Omental fat pad (tissue), 4 donors: ENCODE results near the gene SOX2. TPM values are rescaled to one million over a fixed set of nuclear protein-coding genes. Genes with fewer than 3 reads are reported as not detected.

Experiments used
- ATAC-seq: fragments of 150-250 bp; one replicate; pipeline ENCODE4 v1.9.1; 2016; ENCODE audit warnings: mild to moderate bottlenecking, moderate library complexity; ENCODE audit not compliant: low FRiP score
- DNase-seq: peaks from one replicate; pipeline ENCODE4 v3.0.0-alpha.2; 2019; ENCODE audit warnings: low spot score
- total RNA-seq, 4 donors: library from RNA; depleted of rRNA; stranded (reverse); fragments of >200 nt; gene quantifications; one replicate each; pipeline ENCODE4 v1.1.0, GENCODE V29; 2016
- TF ChIP-seq, protein P1 (sequence below), 3 donors: fragments of 450-650 bp; IDR thresholded peaks; one replicate each; pipeline ENCODE4 v1.5.1; 2016 to 2017; ENCODE audit warnings: antibody characterized with exemption in 3 of 3, mild to moderate bottlenecking in 3 of 3, moderate library complexity in 2 of 3

SOX2 gene
- total RNA-seq, 4 donors from 2014 or later = not detected

DNA sequence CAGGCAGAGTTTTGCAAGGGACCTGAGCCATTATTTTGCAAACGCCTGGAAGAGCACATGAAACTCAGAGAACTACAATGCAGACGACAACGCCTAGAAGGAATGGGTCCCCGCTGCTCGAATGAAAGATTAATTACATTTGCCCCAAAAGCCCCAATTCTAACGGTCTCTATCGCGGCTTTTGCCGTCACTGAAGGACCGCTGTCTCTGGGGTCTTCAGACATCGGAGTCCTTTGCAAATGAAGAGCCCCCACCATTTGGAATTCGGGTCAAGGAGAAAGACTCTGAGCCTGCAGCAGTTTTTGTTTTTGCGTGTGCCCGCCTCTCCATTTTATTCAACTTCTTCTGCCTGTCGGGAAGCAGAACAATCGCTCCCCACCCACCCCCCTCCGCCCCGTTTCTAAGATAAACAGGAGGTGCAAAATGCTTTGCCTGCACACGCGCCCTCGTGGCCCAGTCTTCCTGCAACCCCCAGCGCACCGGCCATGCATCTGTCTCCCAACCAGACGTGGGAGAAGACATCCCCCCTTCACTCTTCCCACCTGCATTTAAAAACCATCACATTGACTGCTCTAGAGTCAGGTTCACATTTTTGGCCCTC is 13.5 kb downstream of the SOX2 start:
- TF ChIP-seq, protein P1, sequence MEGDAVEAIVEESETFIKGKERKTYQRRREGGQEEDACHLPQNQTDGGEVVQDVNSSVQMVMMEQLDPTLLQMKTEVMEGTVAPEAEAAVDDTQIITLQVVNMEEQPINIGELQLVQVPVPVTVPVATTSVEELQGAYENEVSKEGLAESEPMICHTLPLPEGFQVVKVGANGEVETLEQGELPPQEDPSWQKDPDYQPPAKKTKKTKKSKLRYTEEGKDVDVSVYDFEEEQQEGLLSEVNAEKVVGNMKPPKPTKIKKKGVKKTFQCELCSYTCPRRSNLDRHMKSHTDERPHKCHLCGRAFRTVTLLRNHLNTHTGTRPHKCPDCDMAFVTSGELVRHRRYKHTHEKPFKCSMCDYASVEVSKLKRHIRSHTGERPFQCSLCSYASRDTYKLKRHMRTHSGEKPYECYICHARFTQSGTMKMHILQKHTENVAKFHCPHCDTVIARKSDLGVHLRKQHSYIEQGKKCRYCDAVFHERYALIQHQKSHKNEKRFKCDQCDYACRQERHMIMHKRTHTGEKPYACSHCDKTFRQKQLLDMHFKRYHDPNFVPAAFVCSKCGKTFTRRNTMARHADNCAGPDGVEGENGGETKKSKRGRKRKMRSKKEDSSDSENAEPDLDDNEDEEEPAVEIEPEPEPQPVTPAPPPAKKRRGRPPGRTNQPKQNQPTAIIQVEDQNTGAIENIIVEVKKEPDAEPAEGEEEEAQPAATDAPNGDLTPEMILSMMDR (IDR thresholded peaks at IDR 0.05) = no peak
- DNase-seq (no peak), ATAC-seq (no peak)

DNA sequence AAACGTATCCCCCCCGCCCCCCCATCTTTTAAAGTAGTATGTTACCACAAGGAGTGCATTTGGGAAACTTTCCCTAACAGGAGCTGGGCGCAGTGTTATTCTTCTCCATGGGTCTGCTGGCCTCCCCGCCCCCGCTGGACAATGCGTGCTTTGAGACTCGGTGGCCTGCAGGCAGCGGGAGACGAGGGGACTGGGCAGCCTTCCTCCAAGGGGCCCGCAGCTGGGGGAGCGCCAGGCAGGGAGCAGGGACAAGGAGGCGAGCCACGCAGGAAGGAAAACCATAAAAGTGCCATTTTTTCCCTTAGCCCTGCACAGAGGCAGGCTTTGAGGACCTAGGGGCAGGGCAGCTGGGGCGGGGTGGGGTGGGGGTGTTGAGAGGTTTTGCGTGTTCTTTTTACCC is 14.1 kb downstream of the SOX2 start:
- TF ChIP-seq, protein P1 (IDR thresholded peaks at IDR 0.05) = no peak
- DNase-seq (no peak), ATAC-seq (no peak)

DNA sequence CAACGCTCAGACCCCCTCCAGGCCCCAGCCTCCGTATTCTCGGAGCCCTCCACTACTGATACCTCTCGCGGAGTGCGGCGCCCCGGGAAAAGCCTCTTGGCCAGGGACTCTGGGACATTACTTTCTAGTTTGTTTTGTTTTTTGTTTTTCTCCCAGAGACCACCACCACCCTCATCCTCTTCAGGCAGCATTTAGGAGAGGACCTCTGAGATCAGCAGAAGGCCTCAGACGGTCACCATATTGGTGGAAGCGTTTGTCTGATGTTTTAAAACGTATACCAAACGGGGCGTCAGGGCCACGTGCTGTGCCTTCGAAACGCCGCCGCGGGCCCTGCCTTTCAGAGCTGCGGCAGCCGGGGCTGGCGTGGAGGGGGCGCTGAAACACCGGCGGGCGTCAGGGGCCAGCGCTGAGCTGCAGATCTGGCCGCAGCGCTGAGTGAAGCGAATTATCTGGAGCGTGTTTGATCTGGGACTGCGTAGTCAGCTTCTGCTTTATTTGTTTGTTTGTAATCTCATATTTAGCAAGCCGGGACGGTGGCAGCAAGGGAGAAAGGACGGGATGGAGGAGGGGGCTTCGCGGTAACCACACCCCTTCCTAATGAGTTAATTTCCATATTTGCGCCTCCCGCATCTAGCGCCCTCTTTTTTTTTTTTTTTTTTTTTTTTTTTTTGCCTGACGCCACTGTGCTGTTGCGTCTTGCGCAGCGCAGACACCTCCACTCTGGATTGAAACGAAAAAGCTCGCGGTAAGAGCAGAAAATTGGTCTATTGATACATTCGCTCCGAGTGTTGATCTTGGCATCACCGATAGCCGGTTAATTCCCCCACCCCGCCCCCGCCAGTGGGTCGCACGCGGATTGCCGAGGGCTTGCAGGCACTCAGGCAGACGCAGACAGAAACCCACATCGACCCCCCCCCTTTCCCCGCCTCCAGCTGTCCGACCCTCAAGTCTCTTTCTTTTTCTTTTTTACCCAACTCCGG is 14.9 kb downstream of the SOX2 start:
- DNase-seq = no peak
- no peak for ATAC-seq

DNA sequence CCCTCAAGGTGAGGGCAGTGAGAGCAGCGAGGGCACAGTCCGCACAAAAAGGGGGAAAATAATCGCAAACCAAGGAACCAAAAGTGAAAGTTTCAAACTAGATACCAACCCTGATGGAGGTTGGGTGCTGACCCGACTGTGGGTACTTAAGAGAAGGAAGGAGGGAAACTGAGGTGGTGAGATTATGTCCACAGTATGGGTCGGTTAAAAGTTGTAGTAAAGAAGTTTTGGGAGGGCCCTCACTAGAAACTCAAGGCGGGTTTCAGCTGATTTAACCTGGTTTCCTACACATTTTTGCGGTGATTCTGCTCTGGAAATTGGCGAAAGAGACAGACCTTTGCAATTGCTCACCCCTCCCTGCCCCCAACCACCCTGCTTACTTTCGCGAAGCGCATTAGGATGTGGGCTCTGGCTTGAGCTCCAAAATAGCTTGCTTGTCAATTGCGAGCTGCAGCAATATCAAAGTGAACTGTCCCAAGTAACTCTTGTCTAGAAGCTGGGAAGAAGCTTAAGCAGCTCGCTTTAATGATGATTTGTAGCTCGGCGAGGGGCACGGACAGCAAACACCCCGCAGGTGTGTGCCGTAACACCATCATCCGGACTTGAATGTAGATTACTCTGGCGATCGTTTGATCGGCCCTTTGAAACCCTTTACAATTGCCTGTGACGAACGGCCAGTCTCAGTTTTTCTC is 15.8 kb downstream of the SOX2 start:
- TF ChIP-seq, protein P1 (IDR thresholded peaks at IDR 0.05) = no peak
- ATAC-seq = no peak
- DNase-seq = no peak

More for the DNA sequence above, 14.9 kb downstream of the SOX2 start:
- TF ChIP-seq, protein P1 (IDR thresholded peaks at IDR 0.05) = no peak

DNA sequence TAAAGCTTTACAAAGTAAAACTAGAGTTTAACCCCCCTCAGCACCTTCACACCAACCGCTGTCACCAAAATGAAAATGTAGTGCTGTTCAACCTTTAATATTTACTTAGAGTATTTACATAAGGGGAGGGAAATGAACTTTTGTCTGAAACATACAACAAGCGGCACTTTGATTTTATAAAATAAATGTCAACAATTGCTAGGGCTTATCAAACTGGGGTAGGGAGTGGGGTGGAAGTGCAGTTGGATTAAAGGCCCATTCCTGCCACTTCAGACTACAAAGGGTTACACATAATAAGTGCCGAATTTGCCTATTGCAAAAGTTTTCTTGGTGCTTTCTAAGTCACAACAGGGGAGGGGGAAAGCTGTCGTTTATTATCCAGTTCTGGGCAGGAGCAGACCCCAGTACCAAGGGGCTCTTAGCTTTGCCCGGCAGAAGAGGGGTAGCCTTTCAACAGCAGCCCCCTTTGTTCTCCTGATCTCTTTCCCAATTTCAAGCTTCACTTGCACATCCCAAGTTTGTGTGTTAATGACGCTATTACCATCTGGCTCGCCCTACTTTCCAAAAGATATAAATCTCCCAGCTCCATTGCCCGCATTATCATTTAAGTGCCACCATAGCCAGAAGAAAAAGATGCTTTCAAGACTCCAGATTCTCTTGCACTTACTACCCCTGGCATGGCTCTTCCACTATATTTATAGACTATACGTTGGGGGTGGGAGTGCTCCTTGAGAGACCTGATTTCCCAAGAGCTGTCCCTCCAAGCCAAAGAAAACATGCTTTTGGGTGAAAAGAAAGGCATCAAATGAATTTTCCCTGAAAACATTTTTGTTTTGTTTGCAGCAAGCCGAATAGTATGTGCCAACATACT is 17.0 kb downstream of the SOX2 start:
- TF ChIP-seq, protein P1 (IDR thresholded peaks at IDR 0.05) = no peak
- ATAC-seq = no peak
- no peak for DNase-seq

DNA sequence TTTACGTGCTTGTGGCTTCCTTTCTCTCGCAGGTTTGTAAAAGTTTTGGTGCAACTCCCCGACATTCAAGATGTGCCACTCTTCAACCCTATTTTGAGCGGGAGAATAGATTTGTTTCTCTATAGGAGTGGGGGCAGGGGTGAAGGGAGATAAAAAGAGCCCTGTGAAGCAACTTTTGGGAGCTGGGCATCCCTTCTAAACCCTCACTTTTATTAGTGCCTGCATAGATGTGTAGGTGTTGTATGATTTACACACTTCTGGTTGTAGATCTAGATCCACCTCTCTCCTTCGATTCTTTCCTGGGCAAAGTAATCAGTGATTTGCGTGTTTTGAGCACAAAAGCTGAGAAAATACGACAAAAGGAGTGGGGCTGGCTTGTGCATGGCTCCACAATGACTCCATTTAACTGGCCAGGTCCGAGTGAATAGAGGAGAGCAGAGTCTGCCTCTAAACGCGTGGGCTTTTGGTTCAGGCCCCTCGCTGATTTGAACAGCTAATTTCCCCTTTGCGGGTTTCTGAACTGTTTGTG is 17.7 kb downstream of the SOX2 start:
- TF ChIP-seq, protein P1 (IDR thresholded peaks at IDR 0.05) = no peak
- DNase-seq (no peak), ATAC-seq (no peak)
